H1 (cell line): ENCODE data around the gene SORBS1.

Source experiments
- CREB1 ChIP-seq: IDR thresholded peaks from 2 replicates; pipeline ENCODE4 v1.6.1; 2012; ENCODE audit warnings: inconsistent platforms
- CTCF ChIP-seq, 3 experiments: IDR thresholded peaks; 1 replicate in 2 of 3; 2 replicates in 1 of 3; pipeline versions ENCODE4 v1.5.1 to v1.6.1; 2011; ENCODE audit warnings: low read length in 3 of 3, mild to moderate bottlenecking in 3 of 3, inconsistent platforms in 2 of 3, low read depth in 1 of 3, moderate library complexity in 1 of 3; ENCODE audit not compliant: insufficient read depth in 1 of 3; ENCODE audit errors: control extremely low read depth in 1 of 3
- KDM5A ChIP-seq: fragments of 200-600 bp; IDR thresholded peaks from 2 replicates; pipeline ENCODE4 v1.7.1; 2012; ENCODE audit warnings: mild to moderate bottlenecking, low read length, inconsistent platforms, mixed read lengths
- SP1 ChIP-seq: IDR thresholded peaks from 2 replicates; pipeline ENCODE4 v1.6.1; 2011; ENCODE audit warnings: low read depth, low read length

- no peak for TF ChIP-seq CTCF (IDR thresholded peaks at IDR 0.05; ENCODE audit: control extremely low read depth in 1 of 3, insufficient read depth in 1 of 3, low read depth in 1 of 3, low read length in 3 of 3)
- TF ChIP-seq SP1: no peak
- TF ChIP-seq KDM5A: no peak
- no peak for TF ChIP-seq CREB1
Observed at GRCh38 chr10:95509251-95509650, 51.9 kb downstream of the SORBS1 start.
